Fibroblast of upper back skin (primary cell): Measurements from ENCODE around the gene PRKG1.
A peak's percentile ranks its signal among the peaks of the same experiment; 100 is the strongest.

ENCODE experiments used
- DNase-seq: peaks from one replicate; pipeline ENCODE4 v3.0.0-alpha.2; 2013

The PRKG1 gene

GRCh38 chr10:51285601-51286000 lies 211.3 kb downstream of the PRKG1 start:
- DNase-seq = no peak

GRCh38 chr10:51288511-51288910 lies 214.2 kb downstream of the PRKG1 start:
- peak; percentile 37 for DNase-seq

GRCh38 chr10:51289519-51289918 lies 215.2 kb downstream of the PRKG1 start:
- no peak for DNase-seq

DNA sequence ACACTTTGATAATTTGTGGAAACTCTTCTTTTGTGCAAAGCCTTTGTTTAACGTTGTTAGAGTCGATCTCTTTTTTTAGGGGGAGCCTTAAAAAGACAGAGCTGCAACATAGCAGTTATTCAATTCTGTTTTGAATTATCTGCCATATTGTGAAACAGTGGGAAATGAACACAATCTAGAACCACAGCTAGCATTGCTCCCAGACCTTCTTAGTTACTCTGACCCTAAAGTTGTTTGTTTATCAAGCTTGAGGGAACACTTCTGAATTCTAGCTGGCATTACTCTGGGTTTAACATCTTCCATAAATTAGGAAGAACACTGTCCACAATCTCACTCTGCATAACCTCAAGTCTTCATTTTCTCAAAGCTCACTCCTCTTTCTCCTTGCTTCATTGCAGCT lies 217.7 kb downstream of the PRKG1 start:
- DNase-seq = no peak

DNA sequence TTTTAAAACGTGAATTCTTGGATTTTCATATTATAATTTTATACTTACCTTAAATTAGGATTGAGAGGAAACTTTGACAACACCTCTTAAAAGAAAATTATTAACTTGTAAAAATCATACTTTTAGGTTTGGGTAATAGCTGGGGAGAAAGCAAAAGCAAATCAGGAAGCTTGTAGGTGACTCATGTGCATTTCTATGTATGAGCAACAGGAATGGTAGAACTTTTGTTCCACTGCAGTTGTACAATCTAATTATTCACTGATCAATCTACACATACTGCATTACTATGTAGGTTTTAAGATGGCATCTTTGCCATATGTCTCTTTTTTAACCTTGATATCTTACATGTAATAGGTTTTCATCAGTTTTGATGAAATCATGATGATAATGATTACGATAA lies 223.2 kb downstream of the PRKG1 start:
- peak; percentile 58 for DNase-seq

- DNase-seq = peak; percentile 33
Measured at GRCh38 chr10:51300617-51301304, 226.5 kb downstream of the PRKG1 start.

- DNase-seq = peak; percentile 37
Measured at GRCh38 chr10:51301644-51302043, 227.4 kb downstream of the PRKG1 start.

GRCh38 chr10:51302316-51302715 lies 228.0 kb downstream of the PRKG1 start:
- DNase-seq = no peak

- no peak for DNase-seq
Measured at GRCh38 chr10:51308116-51308515, 233.8 kb downstream of the PRKG1 start.

- peak; percentile 36 for DNase-seq
Measured at GRCh38 chr10:51311228-51311627, 236.9 kb downstream of the PRKG1 start.

DNA sequence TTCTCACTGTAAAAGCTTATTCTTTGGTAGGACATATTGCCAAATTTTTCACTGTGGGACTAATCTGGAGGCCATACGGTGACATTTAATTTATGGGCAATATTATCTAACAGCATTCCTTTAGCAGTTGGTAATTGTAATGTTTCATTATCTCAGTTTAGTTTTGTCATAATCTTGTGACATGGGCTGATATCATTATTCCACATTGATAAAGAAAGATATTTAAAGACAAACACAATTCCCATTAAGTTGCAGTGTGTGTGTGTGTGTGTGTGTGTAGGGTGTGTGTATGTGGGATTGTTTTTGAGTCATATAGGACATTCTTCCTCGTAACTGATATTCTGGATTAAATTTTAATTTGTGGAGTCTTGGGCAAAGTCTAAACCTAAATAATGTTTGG lies 238.5 kb downstream of the PRKG1 start:
- DNase-seq = no peak

- no peak for DNase-seq
Measured at GRCh38 chr10:51313251-51313650, 239.0 kb downstream of the PRKG1 start.

DNA sequence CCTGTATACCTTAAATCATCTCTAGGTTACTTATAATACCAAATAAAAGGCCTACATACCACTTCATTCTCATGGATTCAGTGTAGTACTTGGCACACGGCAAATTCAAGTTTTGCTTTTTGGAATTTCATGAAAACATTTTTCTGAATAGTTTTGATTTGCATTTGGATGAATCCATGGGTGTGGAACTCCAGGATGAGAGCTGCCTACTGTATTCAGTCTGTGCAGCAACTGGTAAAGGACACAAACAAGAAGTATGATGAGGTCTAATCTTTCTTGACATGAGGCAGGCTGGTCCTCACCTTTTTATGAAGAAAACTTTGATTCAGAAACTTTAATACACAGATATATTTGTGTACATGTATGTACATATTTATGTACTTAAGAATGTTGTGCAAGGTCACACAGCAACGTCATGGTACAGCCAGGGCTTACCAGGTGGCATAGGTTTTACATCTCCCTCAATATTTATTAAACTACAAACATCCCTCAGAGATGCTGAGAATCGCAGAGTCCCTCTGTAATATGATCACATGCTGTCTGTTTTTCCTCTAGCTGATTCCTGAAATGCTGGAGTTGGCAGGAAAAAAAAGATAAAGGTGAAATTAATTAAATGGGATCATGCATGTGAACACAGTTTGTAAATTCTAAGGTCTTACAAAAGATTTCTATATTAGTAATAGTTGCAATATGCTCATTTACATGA lies 239.6 kb downstream of the PRKG1 start:
- no peak for DNase-seq

- DNase-seq = no peak
Measured at GRCh38 chr10:51314481-51314880, 240.2 kb downstream of the PRKG1 start.

GRCh38 chr10:51318399-51319172 lies 244.3 kb downstream of the PRKG1 start:
- no peak for DNase-seq

GRCh38 chr10:51319173-51319435 lies 244.8 kb downstream of the PRKG1 start:
- no peak for DNase-seq

- DNase-seq = no peak
Measured at GRCh38 chr10:51321300-51321699, 247.0 kb downstream of the PRKG1 start.

- peak; percentile 74 for DNase-seq
Measured at GRCh38 chr10:51321980-51322379, 247.7 kb downstream of the PRKG1 start.

DNA sequence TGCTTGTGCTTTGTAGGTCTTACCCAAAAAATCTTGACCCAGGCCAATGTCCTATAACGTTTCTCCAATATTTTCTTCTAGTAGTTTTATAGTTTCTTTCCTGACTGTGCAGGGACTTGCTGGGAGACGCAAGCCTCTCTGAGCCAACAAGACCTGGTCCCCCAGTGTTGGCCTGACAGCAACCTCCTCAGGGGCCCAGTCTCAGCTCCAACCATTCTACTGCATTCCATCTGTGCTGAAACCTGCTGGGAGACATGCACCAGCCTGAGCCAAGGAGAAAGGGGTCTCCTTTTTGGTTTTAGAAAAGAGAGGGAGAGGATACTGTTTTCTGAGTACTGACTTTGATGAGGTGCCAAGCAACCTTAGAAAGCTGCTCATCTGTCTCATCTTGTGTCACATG lies 251.4 kb downstream of the PRKG1 start:
- DNase-seq = no peak

DNA sequence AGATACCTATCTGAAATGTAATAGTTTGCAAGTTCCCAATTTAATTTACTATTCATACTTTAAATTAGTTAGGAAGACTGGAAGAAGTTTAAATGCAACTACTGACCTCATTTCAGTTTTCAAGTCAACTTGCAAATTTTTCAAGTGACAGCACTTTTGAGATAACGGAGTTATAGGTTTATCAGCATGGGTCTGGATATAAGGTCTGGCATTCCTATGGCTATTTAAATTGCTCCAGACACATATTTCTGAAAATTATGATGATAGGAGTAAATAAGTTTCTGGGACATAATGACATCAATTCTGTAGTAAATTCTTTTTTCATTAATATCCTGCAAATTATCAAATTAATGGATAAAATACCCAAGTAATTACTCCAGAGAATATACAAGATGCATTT lies 251.9 kb downstream of the PRKG1 start:
- DNase-seq = no peak

GRCh38 chr10:51327432-51327831 lies 253.1 kb downstream of the PRKG1 start:
- no peak for DNase-seq

DNA sequence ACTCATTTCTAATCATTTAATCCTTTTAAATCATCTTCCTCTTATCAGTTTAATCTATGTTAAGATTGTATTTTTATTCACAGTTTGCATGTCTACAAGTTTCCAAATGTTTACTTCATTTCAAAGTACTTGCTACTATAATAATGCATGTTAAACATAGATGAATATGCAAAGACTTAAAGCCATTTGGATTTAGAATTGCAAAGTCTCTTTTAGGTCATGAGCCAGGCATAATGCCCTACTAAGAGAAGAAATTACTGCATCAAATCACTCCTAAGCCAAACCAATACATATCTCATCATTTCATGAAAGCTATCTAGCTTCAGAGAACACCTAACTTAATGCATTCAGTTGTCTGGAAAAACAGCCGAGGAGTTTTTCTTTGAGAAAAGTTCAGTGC lies 266.1 kb downstream of the PRKG1 start:
- no peak for DNase-seq

DNA sequence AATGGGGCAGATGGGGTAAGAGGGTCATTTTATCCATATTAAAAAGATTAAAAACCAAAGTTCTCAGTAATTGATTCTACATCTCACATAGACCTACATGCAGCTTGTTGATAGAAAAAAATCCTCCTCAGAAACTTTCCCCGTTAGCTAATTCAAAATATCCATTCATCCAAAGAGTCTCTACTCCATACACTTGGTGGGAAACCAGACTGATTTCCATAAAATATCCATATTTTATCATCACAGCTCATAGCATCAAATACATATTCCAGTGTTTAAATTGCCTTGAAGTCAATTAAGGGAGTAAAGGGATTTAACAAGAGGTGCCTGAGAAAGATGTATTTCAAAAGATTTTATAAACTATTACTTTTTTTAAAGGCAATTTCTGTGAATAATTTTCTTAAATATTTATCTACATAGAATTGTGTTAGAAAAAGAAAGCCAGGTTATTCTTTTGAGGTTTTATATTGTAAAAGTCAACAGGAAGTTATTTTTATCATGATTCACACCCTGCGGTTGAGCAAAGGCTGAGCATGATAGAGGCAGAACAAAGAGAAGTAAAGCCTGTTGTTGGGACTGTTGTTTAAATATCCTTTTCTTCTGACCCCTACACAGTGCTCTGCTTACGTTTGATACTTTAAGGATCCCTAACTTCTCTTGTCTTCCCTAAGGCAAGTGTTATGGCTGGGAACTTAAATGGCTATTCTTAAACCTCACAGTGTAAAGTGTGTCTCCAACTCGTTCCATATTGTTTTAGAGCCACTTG lies 266.7 kb downstream of the PRKG1 start:
- no peak for DNase-seq
